A549 (cell line): Measurements from ENCODE around the gene PNPLA2.

Source experiments
- TF ChIP-seq, protein P1 (sequence below): fragments of >200 bp; sonication (Bioruptor Twin); formaldehyde crosslinking; IDR thresholded peaks from 3 replicates; pipeline ENCODE4 v1.5.1; 2016
- TF ChIP-seq, protein P2 (sequence below): IDR thresholded peaks from 2 replicates; pipeline ENCODE4 v1.6.1; 2012

DNA sequence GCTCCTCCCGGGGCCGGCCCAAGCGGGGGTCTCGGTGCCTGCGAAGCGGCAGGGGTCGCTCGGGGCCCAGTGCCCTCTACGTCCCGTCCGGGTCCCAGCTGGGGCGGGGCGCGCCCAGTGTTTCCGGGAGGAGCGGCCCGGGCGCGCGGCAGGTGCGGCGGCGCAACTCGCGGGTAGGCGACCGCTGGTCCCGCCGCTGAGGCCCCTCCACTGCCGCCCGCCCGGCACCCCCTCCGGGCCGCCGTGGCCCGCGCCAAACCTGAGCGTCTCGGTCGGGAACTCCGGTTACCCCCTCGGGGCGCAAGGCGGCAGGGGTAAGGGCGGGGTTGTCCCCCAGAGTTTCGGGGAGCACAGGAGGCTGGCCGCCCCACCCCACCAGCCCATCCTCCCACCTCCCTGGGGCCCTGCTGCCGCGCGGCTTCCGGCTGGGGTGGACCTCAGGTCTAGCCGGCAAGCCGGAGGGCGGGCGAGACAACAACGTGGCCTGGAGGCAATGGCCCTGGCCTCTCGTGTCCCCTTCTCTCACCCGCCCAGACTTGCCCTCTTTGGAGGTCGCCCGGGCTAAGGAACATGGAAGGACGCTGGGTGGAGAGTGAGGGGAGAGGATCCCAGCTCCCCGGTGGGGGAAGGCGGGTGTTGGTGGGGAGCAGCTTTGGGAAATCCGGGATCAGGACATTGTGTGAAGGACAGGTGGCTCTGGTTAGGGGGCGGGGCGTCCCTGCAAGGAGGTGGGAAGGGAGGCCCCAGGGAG lies 8.6 kb downstream of the PNPLA2 start:
- TF ChIP-seq, protein P1, sequence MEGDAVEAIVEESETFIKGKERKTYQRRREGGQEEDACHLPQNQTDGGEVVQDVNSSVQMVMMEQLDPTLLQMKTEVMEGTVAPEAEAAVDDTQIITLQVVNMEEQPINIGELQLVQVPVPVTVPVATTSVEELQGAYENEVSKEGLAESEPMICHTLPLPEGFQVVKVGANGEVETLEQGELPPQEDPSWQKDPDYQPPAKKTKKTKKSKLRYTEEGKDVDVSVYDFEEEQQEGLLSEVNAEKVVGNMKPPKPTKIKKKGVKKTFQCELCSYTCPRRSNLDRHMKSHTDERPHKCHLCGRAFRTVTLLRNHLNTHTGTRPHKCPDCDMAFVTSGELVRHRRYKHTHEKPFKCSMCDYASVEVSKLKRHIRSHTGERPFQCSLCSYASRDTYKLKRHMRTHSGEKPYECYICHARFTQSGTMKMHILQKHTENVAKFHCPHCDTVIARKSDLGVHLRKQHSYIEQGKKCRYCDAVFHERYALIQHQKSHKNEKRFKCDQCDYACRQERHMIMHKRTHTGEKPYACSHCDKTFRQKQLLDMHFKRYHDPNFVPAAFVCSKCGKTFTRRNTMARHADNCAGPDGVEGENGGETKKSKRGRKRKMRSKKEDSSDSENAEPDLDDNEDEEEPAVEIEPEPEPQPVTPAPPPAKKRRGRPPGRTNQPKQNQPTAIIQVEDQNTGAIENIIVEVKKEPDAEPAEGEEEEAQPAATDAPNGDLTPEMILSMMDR = no peak
- TF ChIP-seq, protein P2, sequence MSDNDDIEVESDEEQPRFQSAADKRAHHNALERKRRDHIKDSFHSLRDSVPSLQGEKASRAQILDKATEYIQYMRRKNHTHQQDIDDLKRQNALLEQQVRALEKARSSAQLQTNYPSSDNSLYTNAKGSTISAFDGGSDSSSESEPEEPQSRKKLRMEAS = peak; percentile 45; the same call in 1 of the 2 replicates
